ENCODE data around the gene ADAMTS17.

- no peak for TF ChIP-seq EZH2 (IDR thresholded peaks at IDR 0.05; ENCODE audit: low read depth)
- TF ChIP-seq, protein P1, sequence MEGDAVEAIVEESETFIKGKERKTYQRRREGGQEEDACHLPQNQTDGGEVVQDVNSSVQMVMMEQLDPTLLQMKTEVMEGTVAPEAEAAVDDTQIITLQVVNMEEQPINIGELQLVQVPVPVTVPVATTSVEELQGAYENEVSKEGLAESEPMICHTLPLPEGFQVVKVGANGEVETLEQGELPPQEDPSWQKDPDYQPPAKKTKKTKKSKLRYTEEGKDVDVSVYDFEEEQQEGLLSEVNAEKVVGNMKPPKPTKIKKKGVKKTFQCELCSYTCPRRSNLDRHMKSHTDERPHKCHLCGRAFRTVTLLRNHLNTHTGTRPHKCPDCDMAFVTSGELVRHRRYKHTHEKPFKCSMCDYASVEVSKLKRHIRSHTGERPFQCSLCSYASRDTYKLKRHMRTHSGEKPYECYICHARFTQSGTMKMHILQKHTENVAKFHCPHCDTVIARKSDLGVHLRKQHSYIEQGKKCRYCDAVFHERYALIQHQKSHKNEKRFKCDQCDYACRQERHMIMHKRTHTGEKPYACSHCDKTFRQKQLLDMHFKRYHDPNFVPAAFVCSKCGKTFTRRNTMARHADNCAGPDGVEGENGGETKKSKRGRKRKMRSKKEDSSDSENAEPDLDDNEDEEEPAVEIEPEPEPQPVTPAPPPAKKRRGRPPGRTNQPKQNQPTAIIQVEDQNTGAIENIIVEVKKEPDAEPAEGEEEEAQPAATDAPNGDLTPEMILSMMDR (conservative IDR thresholded peaks at IDR 0.05): no peak
Measured at GRCh38 chr15:100107606-100108225, 234.1 kb downstream of the ADAMTS17 start.
